Ishikawa (cell line): ENCODE data around the gene SLC9A9.

Experiments
- CEBPB ChIP-seq: IDR thresholded peaks from 2 replicates; pipeline ENCODE4 v1.6.1; 2012
- CREB1 ChIP-seq: IDR thresholded peaks from 2 replicates; pipeline ENCODE4 v1.6.1; 2012; ENCODE audit warnings: low read depth
- EGR1 ChIP-seq: IDR thresholded peaks from 2 replicates; pipeline ENCODE4 v1.6.1; 2012
- EP300 ChIP-seq: IDR thresholded peaks from 2 replicates; pipeline ENCODE4 v1.6.1; 2012; ENCODE audit warnings: borderline replicate concordance
- FOXM1 ChIP-seq: IDR thresholded peaks from 2 replicates; pipeline ENCODE4 v1.6.1; 2012; ENCODE audit warnings: low read depth, borderline replicate concordance
- MAX ChIP-seq: IDR thresholded peaks from 2 replicates; pipeline ENCODE4 v1.6.1; 2012
- NFIC ChIP-seq: IDR thresholded peaks from 2 replicates; pipeline ENCODE4 v1.6.1; 2012
- RAD21 ChIP-seq: IDR thresholded peaks from 2 replicates; pipeline ENCODE4 v1.6.1; 2012; ENCODE audit warnings: low read depth
- REST ChIP-seq: IDR thresholded peaks from 2 replicates; pipeline ENCODE4 v1.6.1; 2012; ENCODE audit warnings: low read depth, mild to moderate bottlenecking
- TAF1 ChIP-seq: IDR thresholded peaks from 2 replicates; pipeline ENCODE4 v1.6.1; 2012; ENCODE audit warnings: low read depth, mild to moderate bottlenecking
- TCF12 ChIP-seq: IDR thresholded peaks from 2 replicates; pipeline ENCODE4 v1.6.1; 2012; ENCODE audit warnings: low read depth
- TEAD4 ChIP-seq: IDR thresholded peaks from 2 replicates; pipeline ENCODE4 v1.6.1; 2012
- USF1 ChIP-seq: IDR thresholded peaks from 2 replicates; pipeline ENCODE4 v1.6.1; 2012
- YY1 ChIP-seq: IDR thresholded peaks from 2 replicates; pipeline ENCODE4 v1.6.1; 2012; ENCODE audit warnings: low read depth
- ZBTB7A ChIP-seq: IDR thresholded peaks from 2 replicates; pipeline ENCODE4 v1.6.1; 2012; ENCODE audit warnings: low read depth

Gene SLC9A9

GRCh38 chr3:143483214-143483613, 365.1 kb downstream of the SLC9A9 start:
- TF ChIP-seq EGR1 (no peak), EP300 (no peak), MAX (no peak), CEBPB (no peak)

GRCh38 chr3:143482106-143483088, 365.9 kb downstream of the SLC9A9 start:
- no peak for TF ChIP-seq EP300
- TF ChIP-seq TAF1, result no peak
- no peak for TF ChIP-seq USF1
- no peak for TF ChIP-seq MAX
- no peak for TF ChIP-seq CEBPB

GRCh38 chr3:143480344-143480743, 367.9 kb downstream of the SLC9A9 start:
- TF ChIP-seq REST (no peak), FOXM1 (no peak), CREB1 (no peak), TEAD4 (no peak), EP300 (no peak), EGR1 (no peak), MAX (no peak), USF1 (no peak), TCF12 (no peak), CEBPB (no peak), NFIC (no peak)

- no peak for TF ChIP-seq NFIC
- TF ChIP-seq TEAD4, result no peak
- TF ChIP-seq YY1, result no peak
- no peak for TF ChIP-seq RAD21
- no peak for TF ChIP-seq TCF12
- TF ChIP-seq EP300, result no peak
- no peak for TF ChIP-seq CREB1
- no peak for TF ChIP-seq CEBPB
These were observed 368.5 kb downstream of the SLC9A9 start for GRCh38 chr3:143479727-143480126.

- TF ChIP-seq REST (no peak), RAD21 (no peak), CREB1 (no peak)
These were observed 370.1 kb downstream of the SLC9A9 start for GRCh38 chr3:143478115-143478693.

- TF ChIP-seq MAX (no peak), USF1 (no peak), TEAD4 (no peak), TCF12 (no peak), REST (no peak), NFIC (no peak), CEBPB (no peak), TAF1 (no peak), RAD21 (no peak), CREB1 (no peak), EGR1 (no peak), FOXM1 (no peak), YY1 (no peak), ZBTB7A (no peak)
These were observed 371.2 kb downstream of the SLC9A9 start for GRCh38 chr3:143476965-143477640.
